GM10266 (cell line): ENCODE data around the gene SOCS1.

Source experiments
- DNase-seq: peaks from one replicate; pipeline ENCODE4 v3.0.0; 2012; ENCODE audit errors: extremely low spot score
- CTCF ChIP-seq: IDR thresholded peaks from 2 replicates; pipeline ENCODE4 v1.5.1; 2012; ENCODE audit warnings: mild to moderate bottlenecking, low read depth; ENCODE audit not compliant: control insufficient read depth, insufficient read depth; ENCODE audit errors: missing control alignments

The SOCS1 gene

GRCh38 chr16:11278681-11279628 is 23.0 kb upstream of the SOCS1 start:
- no peak for DNase-seq
- TF ChIP-seq CTCF: no peak

GRCh38 chr16:11277607-11278337 is 21.8 kb upstream of the SOCS1 start:
- no peak for DNase-seq
- TF ChIP-seq CTCF: no peak

DNA sequence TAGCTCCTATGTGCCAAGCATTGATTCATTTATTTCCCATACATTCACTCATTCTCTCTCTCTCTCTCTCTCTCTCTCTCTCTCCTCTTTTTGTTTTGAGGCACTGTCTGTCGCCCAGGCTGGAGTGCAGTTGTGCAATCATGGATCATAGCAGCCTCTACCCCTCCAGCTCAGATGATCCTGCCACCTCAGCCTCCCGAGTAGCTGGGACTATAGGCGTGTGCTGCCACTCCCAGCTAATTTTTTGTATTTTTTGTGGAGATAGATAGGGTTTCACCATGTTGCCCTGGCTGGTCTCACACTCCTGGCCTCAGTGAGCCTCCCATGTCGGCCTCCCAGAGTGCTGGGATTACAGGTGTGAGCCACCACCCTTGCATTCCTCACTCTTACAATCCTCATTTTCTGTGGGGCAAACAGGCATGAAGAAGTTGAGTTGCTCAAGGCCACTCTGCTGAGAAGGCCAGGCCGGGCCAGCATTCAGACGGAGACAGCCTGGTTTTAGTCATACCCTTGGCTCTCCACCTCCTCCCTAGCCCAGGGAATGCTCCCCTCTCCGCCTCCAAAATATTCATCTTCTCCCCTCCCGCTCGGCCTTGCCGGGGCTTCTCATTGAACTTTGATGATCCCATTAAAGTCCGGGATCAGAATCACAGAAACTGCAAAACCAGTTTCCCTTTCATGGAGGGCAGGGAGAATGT is 21.0 kb upstream of the SOCS1 start:
- DNase-seq: no peak
- TF ChIP-seq CTCF: no peak

DNA sequence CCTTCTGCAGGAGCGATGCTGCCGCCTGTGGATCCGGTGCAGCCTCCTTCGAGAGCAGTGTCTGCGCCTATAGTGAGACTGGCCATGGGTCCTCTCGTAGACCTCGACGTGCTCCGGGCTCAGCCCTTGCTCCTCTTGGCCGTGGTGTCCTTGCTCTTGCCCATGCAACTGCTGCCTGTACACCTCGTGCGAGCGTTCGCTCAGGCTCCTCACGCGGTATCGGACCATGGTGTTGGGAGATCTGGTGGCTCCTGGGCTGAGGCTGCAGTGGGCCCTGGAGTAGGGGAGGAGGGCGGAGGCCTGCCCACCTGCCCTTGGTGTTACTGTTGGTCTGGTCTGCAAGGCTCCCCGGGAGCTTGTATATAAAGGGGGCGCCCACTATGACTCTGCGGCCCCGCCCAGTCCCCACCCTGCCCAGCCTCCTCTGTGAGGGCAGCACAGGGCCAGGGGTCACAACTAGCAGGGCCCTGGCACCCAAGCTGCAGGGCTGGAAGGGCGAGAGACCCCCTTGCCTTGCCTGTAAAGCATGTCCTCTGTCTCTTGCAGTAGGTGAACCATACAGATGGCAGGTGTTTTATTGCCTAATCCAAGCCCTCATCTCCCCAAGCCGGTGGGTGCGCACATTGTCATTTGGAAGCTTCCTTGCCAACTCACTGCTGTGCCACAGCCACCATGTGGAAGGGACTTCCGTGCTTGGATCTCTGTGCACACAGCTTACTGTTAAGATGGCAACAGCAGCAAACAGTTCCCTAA is 20.3 kb upstream of the SOCS1 start, which contains the start of gene PRM2:
Gene PRM2 (minus strand): TSS at position 338 of the 753 bp plus-strand sequence. CDS start 110 bp downstream, at position 228.
- TF ChIP-seq CTCF: no peak
- no peak for DNase-seq

- TF ChIP-seq CTCF: no peak
- DNase-seq: no peak
These were observed 19.0 kb upstream of the SOCS1 start for GRCh38 chr16:11274964-11275363.

DNA sequence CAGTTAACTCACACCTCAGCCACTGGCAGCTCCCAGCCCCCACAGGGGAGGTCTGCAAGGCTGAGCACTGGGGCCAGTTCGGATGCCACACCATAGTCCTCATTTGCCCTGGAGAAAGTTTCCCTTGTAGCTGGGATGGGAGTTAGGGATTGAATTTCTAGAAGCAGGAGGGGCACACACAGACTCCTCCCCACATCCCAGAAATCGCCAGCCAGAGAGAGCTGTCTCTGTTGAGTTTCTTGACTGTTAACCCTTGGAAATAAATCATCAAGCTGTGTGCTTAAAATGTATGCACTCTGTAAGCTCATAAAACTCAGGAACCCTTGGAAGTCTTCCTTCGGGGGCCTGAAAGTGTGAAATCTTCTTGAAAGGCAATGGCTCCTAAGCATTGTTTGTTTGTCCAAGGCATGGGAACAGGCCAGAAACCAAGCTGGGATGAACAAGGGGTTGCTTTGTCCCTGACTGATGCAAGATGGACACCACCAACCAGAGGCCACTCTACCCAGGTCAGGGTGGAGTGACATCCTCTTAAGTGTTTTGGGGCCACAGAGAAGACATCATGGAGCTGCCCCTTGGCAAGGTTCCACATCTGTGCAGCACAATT is 17.8 kb upstream of the SOCS1 start:
- no peak for TF ChIP-seq CTCF
- no peak for DNase-seq
